NT2/D1 (cell line): ENCODE data around the gene TSKS.

Experiments used
- DNase-seq: peaks from one replicate; pipeline ENCODE4 v3.0.0-alpha.2; 2011; ENCODE audit warnings: low read depth, low spot score
- H3K27me3 ChIP-seq: 2 replicates; pipeline ENCODE4 v1.6.0; 2011; ENCODE audit warnings: mild to moderate bottlenecking; ENCODE audit not compliant: insufficient read length, insufficient read depth
- H3K36me3 ChIP-seq: 2 replicates; pipeline ENCODE4 v1.6.1; 2011; ENCODE audit warnings: mild to moderate bottlenecking, low read length, mixed read lengths; ENCODE audit not compliant: insufficient read depth, insufficient read length
- H3K4me1 ChIP-seq: 2 replicates; pipeline ENCODE4 v1.5.1; 2011; ENCODE audit not compliant: insufficient read depth, insufficient read length
- H3K4me3 ChIP-seq: 2 replicates; pipeline ENCODE4 v1.5.1; 2011; ENCODE audit warnings: low read depth; ENCODE audit not compliant: insufficient read length
- H3K9ac ChIP-seq: 2 replicates; pipeline ENCODE4 v1.6.0; 2011; ENCODE audit warnings: low read depth; ENCODE audit not compliant: insufficient read length
- H3K9me3 ChIP-seq: 2 replicates; pipeline ENCODE4 v1.5.1; 2011; ENCODE audit warnings: mild to moderate bottlenecking, low read length; ENCODE audit not compliant: insufficient read depth
- SUZ12 ChIP-seq: IDR thresholded peaks from 2 replicates; pipeline ENCODE4 v1.6.1; 2011; ENCODE audit not compliant: insufficient read length, insufficient read depth; ENCODE audit errors: extremely low read depth
- YY1 ChIP-seq: IDR thresholded peaks from 2 replicates; pipeline ENCODE4 v1.6.1; 2011; ENCODE audit not compliant: insufficient read length, insufficient read depth
- ZNF274 ChIP-seq: IDR thresholded peaks from 2 replicates; pipeline ENCODE4 v1.6.1; 2011; ENCODE audit warnings: mild to moderate bottlenecking, low read depth, low read length

TSKS gene

DNA sequence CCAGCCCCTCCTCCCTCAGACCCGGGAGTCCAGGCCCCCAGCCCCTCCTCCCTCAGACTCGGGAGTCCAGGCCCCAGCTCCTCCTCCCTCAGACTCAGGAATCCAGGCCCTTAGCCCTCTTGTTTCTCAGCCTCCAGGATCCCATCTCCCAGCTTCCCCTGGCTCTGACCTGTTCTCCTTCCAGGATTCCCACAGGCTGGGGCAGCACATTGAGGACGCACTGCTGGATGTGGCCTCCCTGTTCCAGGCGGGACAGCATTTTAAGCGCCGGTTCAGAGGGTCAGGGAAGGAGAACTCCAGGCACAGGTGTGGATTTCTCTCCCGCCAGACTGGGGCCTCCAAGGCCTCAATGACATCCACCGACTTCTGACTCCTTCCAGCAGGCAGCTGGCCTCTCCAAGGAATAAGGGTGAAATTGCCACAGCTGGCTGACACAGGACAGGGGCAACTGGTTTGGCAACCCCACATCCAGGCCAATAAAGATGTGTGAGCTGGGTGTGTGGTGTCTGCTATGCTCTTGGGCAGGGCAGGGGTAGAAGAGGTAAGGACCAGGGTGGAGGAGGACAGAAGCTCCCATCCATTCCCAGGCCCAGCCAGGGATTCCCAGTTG lies 49.8 kb downstream of the TSKS start:
- Histone ChIP-seq H3K4me3 (no peak overlapping the region), H3K27me3 (no peaks in the 10 kb centered on the region), H3K36me3 (peaks cover 4% of the 10 kb centered on the region), H3K9me3 (no peaks in the 10 kb centered on the region), H3K4me1 (no peaks in the 10 kb centered on the region), H3K9ac (peak overlapping the region; percentile 33)
- DNase-seq: no peak
- TF ChIP-seq ZNF274: no peak
- no peak for TF ChIP-seq YY1
- no peak for TF ChIP-seq SUZ12

DNA sequence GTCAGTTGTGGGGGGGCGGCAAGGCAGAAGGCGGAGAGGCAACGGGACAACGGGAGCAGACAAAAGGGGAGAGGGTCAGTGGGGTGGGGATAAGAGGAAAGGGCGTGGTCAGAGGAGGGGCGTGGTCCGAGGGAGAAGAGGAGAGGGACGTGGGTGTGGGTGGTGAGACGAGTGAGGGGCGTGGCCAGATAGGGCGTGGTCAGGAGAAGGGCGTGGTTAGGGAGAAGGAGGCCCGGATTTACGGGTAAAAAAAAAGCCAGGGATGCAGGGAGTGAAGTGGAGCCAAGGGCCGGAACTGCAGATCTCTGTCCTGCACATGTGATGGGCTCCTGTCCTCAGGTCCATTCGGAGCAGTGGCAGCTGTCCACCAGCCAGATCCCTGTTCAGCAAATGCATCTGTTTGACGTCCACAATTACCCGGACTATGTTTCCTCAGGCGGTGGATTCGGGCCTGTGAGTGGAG lies 50.7 kb downstream of the TSKS start:
- Histone ChIP-seq H3K9me3 (no peaks in the 10 kb centered on the region), H3K9ac (peak overlapping the region; percentile 61), H3K4me1 (no peaks in the 10 kb centered on the region), H3K36me3 (peaks cover 4% of the 10 kb centered on the region), H3K4me3 (no peak overlapping the region), H3K27me3 (no peaks in the 10 kb centered on the region)
- TF ChIP-seq ZNF274 (no peak), SUZ12 (no peak), YY1 (no peak)
- DNase-seq: no peak

DNA sequence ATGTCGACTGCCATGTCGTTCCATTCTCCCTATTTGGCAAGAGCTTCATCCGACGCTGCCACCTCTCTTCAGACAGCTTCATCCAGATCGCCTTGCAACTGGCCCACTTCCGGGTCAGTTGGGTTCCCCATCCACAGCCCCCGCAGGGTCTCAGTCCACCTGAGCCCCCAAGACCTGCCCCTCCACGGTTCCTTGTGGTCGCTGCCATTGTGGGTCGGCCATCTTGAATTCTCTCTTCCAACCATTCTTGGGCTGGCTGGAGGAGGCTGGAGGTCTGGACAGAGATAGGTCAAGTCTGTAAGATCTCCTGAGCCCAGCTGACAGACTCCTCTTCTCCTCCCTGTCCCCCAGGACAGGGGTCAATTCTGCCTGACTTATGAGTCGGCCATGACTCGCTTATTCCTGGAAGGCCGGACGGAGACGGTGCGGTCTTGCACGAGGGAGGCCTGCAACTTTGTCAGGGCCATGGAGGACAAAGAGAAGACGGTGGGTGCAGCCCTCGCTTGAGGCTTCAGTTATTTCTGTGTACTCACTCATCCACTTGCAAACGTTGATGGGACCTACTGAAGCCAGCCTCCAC lies 52.6 kb downstream of the TSKS start:
- Histone ChIP-seq H3K4me3 (no peak overlapping the region), H3K27me3 (no peaks in the 10 kb centered on the region), H3K4me1 (no peaks in the 10 kb centered on the region), H3K36me3 (peaks cover 4% of the 10 kb centered on the region), H3K9ac (no peak overlapping the region), H3K9me3 (no peaks in the 10 kb centered on the region)
- TF ChIP-seq YY1: no peak
- TF ChIP-seq SUZ12: no peak
- TF ChIP-seq ZNF274: no peak
- no peak for DNase-seq

DNA sequence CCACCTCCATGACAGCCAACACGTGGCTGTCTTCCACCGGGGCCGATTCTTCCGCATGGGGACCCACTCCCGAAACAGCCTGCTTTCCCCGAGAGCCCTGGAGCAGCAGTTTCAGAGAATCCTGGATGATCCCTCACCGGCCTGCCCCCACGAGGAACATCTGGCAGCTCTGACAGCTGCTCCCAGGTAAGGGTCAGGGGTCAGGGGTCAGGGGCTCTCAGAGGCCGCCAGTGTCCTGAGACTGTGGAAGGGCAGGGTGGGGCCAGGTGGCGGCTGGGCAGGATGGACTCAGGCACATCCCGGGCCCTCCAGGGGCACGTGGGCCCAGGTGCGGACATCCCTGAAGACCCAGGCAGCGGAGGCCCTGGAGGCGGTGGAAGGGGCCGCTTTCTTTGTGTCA lies 57.2 kb downstream of the TSKS start:
- no peak for TF ChIP-seq SUZ12
- no peak for TF ChIP-seq YY1
- TF ChIP-seq ZNF274: no peak
- Histone ChIP-seq H3K9ac (no peak overlapping the region), H3K36me3 (no peaks in the 10 kb centered on the region), H3K4me3 (no peak overlapping the region), H3K9me3 (no peaks in the 10 kb centered on the region), H3K27me3 (no peaks in the 10 kb centered on the region), H3K4me1 (no peaks in the 10 kb centered on the region)
- no peak for DNase-seq

DNA sequence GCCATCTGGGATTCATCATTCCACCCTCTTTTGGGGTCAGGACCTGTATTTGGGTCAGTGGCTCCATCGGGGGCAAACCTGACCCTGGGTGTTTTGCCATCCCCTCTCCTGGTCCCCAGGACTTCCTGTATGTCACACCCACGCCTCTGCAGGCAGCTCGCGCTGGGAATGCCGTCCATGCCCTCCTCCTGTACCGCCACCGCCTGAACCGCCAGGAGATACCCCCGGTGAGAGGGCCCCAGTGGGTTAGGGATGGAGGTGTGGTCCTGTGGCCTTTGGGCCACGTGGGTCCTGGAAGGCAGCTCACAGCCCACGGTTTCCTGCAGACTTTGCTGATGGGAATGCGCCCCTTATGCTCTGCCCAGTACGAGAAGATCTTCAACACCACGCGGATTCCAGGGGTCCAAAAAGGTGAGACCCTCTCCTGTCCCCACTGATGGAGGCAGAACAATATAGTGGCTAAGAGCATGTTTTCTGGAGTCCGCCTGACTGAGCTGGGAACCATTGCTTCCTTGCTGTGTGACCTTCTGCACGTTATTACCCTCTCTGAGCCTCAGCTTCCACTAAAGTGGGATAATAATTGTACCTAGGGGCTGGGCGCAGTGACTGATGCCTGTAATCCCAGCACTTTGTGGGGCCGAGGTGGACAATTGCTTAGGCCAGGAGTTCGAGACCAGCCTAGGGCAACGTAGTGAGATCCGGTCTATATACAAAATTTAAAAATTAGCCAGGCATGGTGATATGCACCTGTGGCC lies 58.0 kb downstream of the TSKS start:
- Histone ChIP-seq H3K9me3 (no peaks in the 10 kb centered on the region), H3K4me3 (no peak overlapping the region)
- DNase-seq: no peak

DNA sequence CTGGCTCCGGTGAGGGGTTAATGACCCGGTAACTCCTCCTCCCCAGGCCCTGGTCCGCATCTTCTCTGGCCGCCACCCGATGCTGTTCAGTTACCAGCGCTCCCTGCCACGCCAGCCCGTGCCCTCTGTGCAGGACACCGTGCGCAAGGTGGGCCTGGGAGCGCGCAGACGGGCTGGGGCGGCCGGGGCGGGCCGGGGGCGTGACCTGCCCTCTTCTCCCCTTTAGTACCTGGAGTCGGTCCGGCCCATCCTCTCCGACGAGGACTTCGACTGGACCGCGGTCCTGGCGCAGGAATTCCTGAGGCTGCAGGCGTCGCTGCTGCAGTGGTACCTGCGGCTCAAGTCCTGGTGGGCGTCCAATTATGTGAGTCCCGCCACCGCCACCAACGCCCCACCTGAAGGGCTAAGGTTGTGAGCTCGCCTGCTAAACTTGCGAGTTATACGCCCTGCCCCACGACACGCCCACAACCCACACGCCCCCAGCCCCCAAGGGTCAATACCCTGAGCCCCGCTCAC lies 61.8 kb downstream of the TSKS start:
- H3K4me1 ChIP-seq: peaks cover 3% of the 10 kb centered on the region
- TF ChIP-seq ZNF274: no peak
- TF ChIP-seq SUZ12: no peak
- TF ChIP-seq YY1: no peak
- no peaks in the 10 kb centered on the region for H3K9me3 ChIP-seq
- no peak overlapping the region for H3K9ac ChIP-seq
- H3K4me3 ChIP-seq: no peak overlapping the region
- no peaks in the 10 kb centered on the region for H3K36me3 ChIP-seq
- no peak for DNase-seq
- no peaks in the 10 kb centered on the region for H3K27me3 ChIP-seq

More for the DNA sequence above, 58.0 kb downstream of the TSKS start:
- H3K9ac ChIP-seq: no peak overlapping the region
- TF ChIP-seq YY1: no peak
- H3K36me3 ChIP-seq: no peaks in the 10 kb centered on the region
- H3K27me3 ChIP-seq: no peaks in the 10 kb centered on the region
- peaks cover 3% of the 10 kb centered on the region for H3K4me1 ChIP-seq

DNA sequence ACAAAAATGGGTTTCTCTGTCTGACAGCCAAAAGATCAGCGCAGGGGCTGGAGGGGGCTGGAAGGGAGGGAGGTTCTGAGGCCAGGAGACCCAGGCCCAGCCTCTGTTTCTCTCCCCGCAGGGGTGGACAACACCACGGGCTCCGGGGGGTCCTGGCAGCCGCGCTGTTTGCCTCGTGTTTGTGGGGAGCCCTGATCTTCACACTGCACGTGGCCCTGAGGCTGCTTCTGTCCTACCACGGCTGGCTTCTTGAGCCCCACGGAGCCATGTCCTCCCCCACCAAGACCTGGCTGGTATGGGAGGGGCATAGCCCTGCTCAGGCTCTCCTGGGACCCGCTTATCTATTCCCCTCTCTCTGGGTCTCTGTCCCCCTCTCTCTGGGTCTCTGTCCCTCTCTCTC lies 62.5 kb downstream of the TSKS start:
- Histone ChIP-seq H3K9me3 (no peaks in the 10 kb centered on the region), H3K4me3 (no peak overlapping the region), H3K27me3 (no peaks in the 10 kb centered on the region), H3K9ac (peak overlapping the region; percentile 2), H3K4me1 (peaks cover 3% of the 10 kb centered on the region), H3K36me3 (no peaks in the 10 kb centered on the region)
- no peak for DNase-seq
- TF ChIP-seq YY1 (no peak), SUZ12 (no peak), ZNF274 (no peak)
